NOMO-1 treated with dmso at 0.1 percent for 144 hours (cell line): Measurements from ENCODE around the gene MARCHF3.
"Not testable (repeated sequence)": the region's sequence is repeated elsewhere in the genome, so short reads cannot be mapped to it uniquely, and the experiment has no call there.

Experiments used
- DNase-seq: peaks from one replicate; lab custom pipeline; 2025; ENCODE audit not compliant: unreplicated experiment; lab: John Stamatoyannopoulos, UW

Gene MARCHF3

GRCh38 chr5:126881821-126882600 lies 148.3 kb downstream of the MARCHF3 start:
- no peak for DNase-seq

- DNase-seq: no peak
Observed at GRCh38 chr5:126878634-126879033, 151.7 kb downstream of the MARCHF3 start.

GRCh38 chr5:126878085-126878484 lies 152.3 kb downstream of the MARCHF3 start:
- no peak for DNase-seq

GRCh38 chr5:126877602-126878001 lies 152.8 kb downstream of the MARCHF3 start:
- DNase-seq: no peak

GRCh38 chr5:126875303-126875785 lies 155.0 kb downstream of the MARCHF3 start:
- no peak for DNase-seq

GRCh38 chr5:126872561-126873354 lies 157.6 kb downstream of the MARCHF3 start:
- no peak for DNase-seq

GRCh38 chr5:126871441-126871840 lies 158.9 kb downstream of the MARCHF3 start:
- DNase-seq: peak; percentile 13

GRCh38 chr5:126869005-126869451 lies 161.3 kb downstream of the MARCHF3 start:
- DNase-seq: no peak

GRCh38 chr5:126868338-126869004 lies 161.9 kb downstream of the MARCHF3 start:
- no peak for DNase-seq

GRCh38 chr5:126866851-126867636 lies 163.3 kb downstream of the MARCHF3 start:
- no peak for DNase-seq

GRCh38 chr5:126865299-126865698 lies 165.1 kb downstream of the MARCHF3 start:
- no peak for DNase-seq

- DNase-seq: no peak
Observed at GRCh38 chr5:126864042-126864688, 166.2 kb downstream of the MARCHF3 start.

- DNase-seq: no peak
Observed at GRCh38 chr5:126863402-126863801, 167.0 kb downstream of the MARCHF3 start.

- no peak for DNase-seq
Observed at GRCh38 chr5:126858441-126858840, 171.9 kb downstream of the MARCHF3 start.

GRCh38 chr5:126857472-126858410 lies 172.6 kb downstream of the MARCHF3 start:
- no peak for DNase-seq

- DNase-seq: no peak
Observed at GRCh38 chr5:126855266-126855665, 175.1 kb downstream of the MARCHF3 start.

- DNase-seq: no peak
Observed at GRCh38 chr5:126854526-126855110, 175.7 kb downstream of the MARCHF3 start.

- not testable (repeated sequence) for DNase-seq
Observed at GRCh38 chr5:126853541-126854307, 176.6 kb downstream of the MARCHF3 start.
